ENCODE results near the gene TRIP6.
"Not testable (repeated sequence)": the region's sequence is repeated elsewhere in the genome, so short reads cannot be mapped to it uniquely, and the experiment has no call there.

The TRIP6 gene

DNA sequence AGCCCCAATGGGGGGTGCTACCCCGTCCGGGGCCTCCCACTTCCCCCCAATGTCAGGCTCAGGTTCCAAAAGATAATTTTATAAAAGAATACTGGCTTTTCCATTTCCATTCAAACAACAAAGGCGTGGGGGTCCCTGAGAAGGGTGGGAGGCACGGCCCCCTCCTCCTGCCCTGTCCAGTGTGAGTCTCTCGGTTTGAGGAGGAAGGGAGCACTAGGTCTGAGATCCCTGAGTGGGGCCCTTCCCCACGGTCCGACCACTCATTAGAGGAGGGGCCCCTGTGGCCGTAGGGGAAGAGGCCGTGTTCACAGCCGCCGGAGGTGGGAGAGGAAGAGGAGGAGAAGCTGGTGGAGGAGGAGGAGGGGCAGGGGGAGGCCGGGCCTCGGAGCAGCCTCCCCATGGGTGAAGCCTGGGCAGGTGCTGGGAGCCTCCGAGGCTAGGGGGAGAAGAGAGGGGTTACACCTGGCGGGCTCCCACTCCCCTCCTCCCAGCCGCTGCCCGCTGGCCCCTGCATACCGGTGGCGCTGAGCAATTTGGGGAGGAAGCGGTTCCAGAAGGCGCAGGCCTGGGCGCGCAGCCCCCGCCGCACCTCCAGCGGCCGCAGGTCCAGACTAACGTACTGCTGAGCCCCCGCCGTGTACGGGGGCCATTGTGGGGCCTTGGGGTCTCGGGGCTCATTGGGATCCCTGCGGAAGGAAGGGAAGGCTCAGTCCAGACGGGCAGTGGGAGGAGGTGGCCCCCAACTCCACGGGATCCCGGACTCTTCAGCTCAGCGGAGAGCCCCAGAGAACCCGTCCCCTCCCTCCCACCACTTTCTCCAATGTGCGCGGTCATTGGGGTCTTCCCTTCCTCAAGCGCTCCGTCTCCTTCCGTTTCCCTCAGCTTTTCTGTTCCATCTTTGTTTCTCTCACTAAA is 23.7 kb downstream of the TRIP6 start:
- DNase-seq (ENCODE audit: low spot score) = no peak

DNA sequence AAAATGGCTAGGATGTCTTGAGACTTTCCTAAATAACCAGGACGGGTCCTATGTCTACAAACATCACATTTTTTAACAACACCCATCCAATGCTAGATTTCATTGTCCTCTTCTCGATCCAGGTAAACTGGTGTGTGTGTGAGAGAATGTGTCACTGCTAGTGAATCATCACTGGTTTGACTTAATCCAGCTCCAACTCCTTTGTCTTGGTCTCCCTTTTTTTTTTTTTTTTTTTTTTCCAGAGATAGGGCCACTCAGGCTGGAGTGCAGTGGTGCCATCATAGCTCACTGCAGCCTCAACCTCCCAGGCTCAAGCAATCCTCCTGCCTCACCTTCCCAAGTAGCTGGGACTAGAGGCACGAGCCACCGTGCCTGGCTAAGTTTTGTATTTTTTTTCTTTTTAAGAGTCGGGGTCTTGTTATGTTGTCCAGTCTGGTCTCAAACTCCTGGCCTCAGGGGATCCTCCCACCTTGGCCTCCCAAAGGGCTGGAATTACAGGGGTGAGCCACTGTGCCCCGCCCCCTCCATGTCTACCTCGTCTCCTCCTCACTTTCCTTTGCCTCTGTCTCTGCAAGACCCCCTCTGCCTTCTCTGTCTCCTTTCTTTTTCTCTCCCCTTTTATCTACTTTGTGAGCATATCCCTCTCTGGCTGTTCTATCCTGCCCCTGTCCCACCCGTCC is 24.5 kb downstream of the TRIP6 start:
- no peak for DNase-seq (ENCODE audit: low spot score)

DNA sequence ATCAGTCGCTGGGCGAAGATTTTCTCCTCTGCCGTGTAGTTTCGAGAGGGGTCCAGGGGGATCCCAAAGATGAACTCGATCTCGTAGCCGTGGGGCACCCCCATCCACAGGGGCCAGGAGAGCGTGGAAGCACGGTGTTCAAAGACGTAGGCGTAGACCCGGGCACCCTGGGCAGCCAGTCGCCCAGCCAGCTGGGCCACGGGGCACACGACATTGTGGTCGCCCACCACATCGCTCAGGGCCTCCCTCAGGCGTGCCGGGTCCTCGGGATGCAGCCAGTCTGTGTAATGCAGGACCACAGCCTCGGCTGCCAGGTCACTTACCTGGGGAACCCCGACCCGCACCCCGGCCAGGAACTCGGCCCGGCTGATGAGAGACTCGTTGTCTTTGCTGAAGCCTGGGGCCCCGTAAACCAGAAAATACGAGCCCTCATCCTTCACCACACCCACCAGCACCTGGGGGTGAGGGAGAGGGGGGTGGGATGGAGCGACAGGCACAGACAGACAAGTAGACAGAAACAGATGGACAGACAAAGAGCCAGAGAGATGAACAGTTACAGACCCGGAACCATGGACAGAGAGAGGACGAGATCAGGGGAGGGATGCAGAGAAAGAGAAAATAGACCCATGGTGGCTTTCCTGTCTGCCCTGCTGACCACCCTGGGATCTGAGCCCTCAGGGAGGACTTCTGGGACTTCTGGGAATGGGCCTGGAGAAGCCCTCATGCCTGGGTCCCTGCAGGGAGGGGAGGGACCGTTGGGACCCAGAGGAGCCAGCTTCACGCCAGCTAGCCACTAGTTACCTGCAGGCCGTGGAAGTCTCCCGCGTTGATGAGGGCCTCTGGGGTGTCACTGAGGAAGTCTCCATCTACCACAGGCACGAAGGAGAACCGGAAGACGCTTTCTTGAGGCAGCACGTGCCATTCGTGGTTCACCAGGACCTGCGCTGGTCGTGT is 25.5 kb downstream of the TRIP6 start:
- no peak for DNase-seq (ENCODE audit: low spot score)

DNA sequence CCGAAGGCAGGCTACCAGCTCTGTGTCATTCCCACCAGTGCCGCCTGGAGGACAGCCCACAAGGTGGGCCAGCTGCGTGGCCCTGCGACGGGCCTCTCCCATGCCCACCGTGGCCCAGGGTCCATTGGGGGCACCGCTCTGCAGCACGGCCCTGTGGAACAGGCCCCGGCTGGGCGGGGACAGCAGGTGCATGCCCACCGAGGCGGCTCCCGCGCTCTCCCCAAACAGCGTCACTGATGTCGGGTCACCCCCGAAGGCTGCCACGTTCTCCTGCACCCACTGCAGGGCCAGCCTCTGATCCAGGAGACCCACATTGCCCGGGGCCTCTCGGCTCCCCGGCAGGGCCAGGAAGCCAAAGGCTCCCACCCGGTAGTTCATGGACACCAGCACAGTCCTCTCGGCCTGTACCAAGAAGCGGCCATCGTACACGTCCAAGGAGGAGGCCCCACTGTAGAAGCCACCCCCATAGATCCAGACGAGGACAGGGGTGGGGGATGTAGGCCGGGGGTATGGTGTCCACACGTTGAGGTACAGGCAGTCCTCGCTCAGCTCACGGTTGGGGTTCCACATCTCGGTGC is 26.2 kb downstream of the TRIP6 start:
- no peak for DNase-seq (ENCODE audit: low spot score)

DNA sequence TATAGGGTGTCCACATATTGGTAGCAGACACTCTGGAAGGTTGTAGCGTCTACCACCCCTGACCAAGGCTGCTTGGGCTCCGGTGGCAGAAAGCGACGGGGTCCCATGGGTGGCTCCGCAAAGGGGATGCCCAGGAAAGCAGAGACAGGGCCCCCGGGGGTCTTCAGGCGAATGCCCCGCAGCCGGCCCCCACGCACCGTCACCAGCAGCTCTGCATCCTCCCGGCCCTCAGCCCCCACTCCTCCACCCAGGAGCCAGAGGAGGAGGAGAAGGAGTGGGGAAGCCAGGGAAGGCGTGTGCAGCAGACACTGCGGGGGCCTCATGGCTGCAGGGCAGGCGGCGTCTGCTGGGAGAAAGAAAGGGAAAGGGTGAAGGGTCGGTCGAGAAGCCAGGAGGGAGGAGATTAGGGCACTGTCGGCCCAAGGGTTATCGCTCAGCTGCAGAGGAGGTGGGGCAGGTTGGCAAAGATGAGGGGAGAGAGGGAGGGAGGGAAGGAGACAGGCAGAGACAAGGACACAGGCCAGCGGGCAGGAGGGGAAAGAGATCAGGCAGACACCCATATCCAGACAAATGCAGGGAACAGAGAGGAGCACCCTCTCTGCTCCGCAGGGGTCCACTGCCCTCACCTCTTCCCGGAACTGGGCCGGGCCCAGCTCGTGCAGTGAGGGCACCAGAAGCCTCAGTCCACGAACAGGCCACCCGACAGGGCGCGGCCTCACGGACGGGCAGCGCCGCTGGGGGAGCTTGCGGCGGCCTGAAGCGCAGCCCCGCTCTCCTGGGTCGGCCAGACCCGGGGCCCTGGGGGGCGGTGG is 26.9 kb downstream of the TRIP6 start:
- no peak for DNase-seq (ENCODE audit: low spot score)

DNA sequence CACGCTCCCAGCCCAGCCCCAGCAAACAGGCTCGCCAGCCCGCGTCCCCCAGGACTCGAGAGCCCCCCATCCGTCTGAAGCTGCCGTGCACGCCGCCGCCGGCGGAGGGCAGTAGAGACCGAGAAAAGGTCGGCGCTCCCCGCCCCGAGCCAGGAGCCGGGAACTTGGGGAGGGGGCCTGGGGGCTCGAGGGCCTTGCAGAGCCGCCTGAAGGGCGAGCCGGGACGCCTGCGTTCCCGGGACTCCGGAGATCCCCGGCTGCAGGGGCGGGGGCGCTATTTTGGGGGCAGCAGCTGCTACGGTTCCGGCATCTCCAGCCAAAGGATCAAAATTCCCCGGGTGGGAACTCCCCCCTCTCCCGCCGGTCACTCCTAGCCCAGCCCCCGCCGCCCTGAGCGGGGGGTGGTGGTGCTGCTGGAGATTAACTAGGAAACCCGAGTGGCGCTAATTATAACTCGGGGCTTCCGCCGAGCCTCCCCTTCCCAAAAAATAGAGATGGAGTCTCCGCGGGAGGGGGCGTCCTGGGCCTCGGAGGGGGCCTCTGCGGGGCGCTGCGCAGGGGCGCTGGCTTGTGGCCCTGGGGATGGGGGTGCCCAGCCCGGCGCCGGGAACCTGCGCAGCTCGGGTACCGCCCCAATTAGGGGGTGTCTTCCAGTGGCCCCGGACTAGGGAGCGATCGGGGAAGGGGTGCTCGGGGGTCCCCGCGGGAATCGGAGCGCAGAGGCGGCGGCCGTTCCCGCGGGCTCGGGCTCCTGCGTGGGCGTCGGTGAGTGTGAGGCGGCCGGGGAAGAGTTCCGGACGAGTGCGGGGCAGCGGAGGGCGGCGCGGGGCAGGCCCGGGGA is 27.9 kb downstream of the TRIP6 start:
- DNase-seq (ENCODE audit: low spot score) = peak; percentile 64

DNA sequence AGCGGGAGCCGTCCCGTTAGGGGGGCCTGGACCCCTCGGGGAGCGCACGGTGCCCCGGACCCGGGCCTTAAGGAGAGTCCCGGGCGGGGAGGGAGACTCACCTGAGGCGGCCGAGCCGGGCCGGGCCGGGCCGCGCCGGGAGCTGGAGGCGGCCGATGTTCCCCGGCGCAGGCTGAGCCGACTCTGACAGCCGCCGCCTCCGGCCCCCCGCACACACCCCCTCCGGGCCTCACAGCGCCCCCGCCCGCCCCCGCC is 28.4 kb downstream of the TRIP6 start, which contains the start of gene ACHE:
Gene ACHE, minus strand, starts transcription at position 188 of the 255 bp plus-strand sequence. CDS start 1,656 bp downstream, outside the sequence.
- DNase-seq (ENCODE audit: low spot score) = no peak

DNA sequence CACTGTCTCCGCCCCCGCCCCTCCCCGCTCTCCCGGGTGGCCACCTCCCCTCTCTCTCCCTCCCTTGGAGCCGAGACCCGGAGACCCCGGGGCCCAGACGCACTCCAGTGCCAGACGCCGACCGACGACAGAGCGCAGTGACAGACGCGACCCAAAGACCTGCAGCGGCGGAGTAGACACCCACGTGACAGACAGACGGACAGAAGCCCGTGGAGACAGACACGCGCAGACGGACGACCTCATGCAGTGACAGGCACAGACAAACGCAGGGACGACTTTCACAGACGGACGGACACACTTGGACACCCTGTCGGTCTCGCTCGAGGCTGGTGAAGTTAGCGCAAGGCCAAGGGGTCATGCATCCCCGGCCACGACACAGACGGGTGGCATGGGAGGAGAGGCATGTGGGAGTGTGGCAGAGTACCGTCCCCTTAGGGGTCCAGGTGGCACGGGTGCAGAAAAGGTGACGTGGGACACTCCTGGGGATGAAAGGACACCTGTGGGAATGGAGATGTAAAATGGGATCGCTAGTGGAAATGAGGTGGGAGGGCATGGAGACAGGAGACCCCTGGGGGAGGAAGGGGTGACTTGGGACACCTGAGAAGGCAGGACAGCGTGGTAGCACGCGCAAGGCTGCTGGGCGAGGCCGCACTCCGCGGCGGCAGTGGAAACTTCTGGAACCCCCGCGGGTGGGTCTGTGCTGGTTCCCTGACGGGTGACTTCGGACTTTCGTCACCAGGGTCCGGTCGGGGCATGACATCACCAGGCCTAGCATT is 29.0 kb downstream of the TRIP6 start:
- no peak for DNase-seq (ENCODE audit: low spot score)

DNA sequence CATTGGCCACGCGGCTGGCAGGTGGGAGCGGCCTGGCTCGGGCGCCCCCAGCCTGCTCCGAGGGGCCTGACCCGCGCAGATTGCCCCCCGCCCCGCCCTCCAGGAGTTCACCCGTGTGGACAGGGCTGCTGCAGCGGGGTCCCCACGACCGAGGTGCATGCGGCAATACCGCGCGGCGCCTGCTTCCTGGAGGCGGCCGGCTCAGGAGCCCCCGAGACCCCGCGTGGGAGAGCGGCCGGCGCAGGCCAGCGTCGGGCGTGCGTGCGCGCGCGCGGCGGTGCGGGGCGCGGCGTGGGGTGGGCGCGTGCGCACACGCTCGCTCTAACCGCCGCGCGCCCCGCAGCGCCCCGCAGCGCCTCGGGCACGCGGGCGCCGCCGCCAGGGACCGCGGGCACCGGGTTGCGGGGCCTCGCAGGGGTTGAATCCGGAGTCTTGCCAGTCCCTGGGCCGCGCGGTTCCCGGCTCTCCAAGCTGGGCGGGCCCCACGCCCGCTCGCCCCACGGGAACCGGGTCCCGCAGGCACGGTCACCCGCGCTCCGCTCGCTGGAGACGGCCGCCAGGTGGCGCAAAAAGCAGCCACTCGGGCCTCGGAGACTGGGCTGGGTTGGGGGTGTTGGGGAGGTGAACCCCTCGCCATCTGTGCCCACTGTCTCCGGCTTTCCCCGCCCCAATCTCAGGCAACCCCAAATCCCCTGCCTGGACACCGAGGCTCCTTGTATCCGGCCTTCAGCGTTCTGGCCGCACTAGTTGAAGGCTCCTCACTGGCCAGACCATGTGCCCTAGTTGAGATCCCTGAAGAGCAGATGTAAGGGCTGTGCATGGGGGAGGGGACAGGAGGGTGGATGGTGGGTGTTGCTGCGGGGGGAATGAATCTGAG is 29.8 kb downstream of the TRIP6 start:
- DNase-seq (ENCODE audit: low spot score) = peak; percentile 71

DNA sequence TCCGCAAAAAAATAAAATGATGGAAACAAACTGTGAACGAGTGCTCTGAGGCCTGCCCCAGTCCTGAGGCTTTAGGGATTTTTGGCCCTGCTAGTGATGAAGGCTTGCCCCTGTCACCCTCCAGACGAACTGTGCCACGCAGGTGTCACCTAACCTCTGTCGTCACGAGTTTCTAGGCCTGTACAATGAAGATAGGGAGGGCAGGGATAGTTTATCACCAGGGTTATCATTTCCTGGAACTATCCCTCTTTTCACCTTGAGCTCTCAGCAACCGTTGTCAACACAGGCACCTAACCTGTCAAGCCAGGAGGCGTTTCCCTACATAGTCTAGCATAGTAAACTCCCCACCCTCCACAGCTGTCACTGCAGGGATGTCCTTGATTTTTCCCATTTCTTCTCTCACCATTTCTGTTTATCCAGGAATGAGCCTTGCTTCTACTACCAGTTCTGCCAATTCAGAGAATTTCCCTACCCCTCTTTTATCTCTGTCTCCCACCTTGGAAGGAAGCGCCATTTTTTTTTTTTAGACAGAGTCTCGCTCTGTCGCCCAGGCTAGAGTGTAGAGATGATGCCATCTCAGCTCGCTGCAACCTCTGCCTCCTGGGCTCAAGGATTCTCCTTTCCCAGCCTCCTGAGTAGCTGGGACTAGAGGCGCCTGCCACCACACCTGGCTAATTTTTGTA is 30.7 kb downstream of the TRIP6 start:
- no peak for DNase-seq (ENCODE audit: low spot score)

DNA sequence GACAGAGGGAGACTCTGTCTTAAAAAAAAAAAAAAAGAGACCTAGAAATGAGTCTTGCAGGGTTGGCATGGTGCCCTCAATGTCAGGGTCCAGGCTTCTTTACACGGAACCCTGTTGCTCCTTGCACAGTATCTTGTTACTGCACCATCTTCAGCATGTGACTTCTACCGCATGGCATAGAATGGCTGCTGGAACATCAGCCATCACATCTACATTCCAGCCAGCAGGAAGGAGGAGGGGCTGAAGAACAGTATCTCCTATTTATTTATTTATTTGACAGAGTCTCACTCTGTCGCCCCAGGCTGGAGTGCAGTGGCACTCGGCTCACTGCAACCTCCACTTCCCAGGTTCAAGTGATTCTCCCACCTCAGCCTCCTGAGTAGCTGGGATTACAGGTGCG is 32.2 kb downstream of the TRIP6 start:
- DNase-seq (ENCODE audit: low spot score) = no peak

DNA sequence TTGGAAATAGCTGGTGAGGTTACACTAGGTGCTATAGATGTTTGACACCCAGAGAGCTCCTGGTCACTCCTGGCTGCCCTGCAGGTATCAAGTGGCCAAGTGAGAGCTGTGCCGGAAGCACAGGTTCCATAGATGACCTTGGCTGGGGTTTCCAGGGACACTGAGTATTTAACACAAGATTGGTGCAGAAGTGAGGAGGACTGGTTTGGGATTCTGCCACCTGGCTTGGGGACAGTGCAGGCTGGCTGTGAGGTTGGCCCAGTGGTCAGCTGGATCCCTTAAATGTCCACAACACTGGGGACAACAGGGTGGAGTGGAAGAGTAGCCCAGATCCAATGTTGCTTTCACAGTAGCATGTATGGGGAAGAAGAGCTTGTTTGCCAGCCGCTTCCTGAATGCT is 33.8 kb downstream of the TRIP6 start:
- DNase-seq (ENCODE audit: low spot score) = no peak

DNA sequence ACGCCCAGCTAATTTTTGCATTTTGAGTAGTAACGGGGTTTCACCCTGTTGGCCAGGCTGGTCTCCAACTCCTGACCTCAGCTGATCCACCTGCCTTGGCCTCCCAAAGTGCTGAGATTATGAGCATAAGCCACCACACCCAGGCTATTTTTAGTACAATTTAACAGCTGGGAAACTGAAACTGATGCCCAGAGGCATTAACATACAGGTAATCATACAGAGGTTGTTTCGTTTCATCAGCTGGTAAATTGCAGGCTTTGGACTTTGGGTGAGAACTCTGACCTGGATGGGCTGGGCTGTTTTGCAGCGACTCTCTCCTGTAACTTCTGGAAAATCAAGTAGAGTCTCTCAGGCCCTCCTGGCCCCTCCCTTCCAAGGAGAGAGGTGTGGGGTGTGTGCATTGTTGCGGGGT is 34.7 kb downstream of the TRIP6 start:
- no peak for DNase-seq (ENCODE audit: low spot score)

DNA sequence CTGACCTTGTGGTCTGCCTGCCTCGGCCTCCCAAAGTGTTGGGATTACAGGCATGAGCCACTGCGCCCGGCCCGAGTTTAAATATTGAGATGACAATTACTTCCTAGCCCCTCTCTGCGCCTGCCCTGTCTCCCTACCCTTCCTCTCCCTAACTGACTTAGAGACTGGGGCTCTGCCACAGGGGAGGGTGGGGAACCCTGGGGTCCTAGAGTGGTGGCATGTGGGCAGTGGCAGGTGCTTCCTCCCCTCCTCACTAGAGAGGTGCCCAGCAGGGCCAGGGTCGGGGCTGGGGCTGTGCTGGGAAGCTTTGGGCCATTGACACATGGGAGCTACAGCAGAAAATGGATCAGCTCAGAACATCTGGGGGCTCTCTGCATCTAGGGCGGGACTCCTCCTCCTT is 35.5 kb downstream of the TRIP6 start:
- no peak for DNase-seq (ENCODE audit: low spot score)

DNA sequence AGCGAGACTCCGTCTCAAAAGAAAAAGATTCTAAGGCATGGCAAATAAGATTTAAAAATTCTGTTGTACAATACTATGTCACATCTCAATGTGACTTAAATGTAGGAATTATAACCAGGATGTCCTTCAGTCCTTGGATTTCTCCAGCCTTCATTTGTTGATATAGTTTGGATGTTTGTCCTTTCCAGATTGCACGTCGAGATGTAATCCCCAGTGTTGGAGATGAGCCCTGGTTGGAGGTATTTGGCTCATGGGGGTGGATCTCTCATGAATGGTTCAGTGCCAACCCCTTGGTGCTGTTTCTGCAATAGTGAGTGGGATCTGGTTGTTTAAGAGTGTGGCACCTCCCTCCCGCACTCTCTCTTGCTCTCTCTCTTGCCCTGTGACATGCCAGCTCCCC is 41.3 kb downstream of the TRIP6 start:
- DNase-seq (ENCODE audit: low spot score) = no peak

DNA sequence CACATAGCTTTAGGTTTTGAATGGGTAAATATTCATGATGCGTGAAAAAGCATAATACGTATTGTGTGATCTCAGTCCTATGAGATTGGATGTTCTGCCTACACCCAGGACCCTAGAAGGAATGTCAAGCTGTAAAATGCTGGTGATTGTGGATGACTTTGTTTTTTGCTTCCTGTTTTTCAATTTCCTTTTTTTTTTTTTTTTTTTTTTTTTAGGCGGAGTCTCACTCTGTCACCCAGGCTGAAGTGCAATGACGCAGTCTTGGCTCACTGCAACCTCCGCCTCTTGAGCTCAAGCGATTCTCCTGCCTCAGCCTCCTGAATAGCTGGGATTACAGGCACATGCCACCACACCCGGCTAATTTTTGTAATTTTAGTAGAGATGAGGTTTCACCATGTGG is 43.3 kb downstream of the TRIP6 start:
- not testable (repeated sequence) for DNase-seq (ENCODE audit: low spot score)

DNA sequence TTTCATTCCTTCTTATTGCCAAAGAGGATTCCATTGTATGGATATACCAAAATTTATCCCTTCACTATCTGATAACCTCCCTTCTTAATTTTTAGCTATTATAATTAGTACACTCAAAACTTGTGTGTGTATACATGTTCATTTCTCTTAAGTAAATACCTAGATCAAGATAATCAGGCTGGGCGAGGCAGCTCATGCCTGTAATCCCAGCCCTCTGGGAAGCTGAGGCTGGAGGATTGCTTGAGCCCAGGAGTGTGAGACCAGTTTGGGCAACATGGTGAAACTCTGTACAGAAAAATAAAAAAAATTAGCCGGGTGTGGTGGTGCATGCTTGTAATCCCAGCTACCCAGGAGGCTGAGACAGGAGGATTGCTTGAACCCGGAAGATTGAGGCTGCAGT is 44.3 kb downstream of the TRIP6 start:
- DNase-seq (ENCODE audit: low spot score) = no peak

All from AG20443 (cell line).